ENCODE results near the gene ARF5. TPM values are rescaled to one million over a fixed set of nuclear protein-coding genes. Genes with fewer than 3 reads are reported as not detected.
A peak's percentile ranks its signal among the peaks of the same experiment; 100 is the strongest.

ARF5 gene
- total RNA-seq, 2 donors from 2014 or later = 107 to 165 TPM

- Histone ChIP-seq H3K9me3 (no peaks in the 10 kb centered on the region), H3K27me3 (replicated peaks; ENCODE audit: insufficient read depth) (no peaks in the 10 kb centered on the region), H3K36me3 (peaks cover 22% of the 10 kb centered on the region), H3K4me3 (peak overlapping the region; percentile 94), H3K4me1 (ENCODE audit: control insufficient read depth in 1 of 2, low read depth in 2 of 2) (peaks cover 32 to 67% of the 10 kb centered on the region in 2 donors), H3K27ac (peak overlapping the region; percentile 82 to 89)
- ATAC-seq (ENCODE audit: insufficient number of reproducible peaks, low FRiP score, low read depth) = no peak
- DNase-seq (ENCODE audit: low spot score) = no peak
- no peak for TF ChIP-seq CTCF (IDR thresholded peaks at IDR 0.05)
These were observed 3.6 kb upstream of the ARF5 start for GRCh38 chr7:127584648-127585043.

- H3K4me1 ChIP-seq (ENCODE audit: control insufficient read depth in 1 of 2, low read depth in 2 of 2) = peaks cover 35 to 72% of the 10 kb centered on the region in 2 donors
- ATAC-seq (ENCODE audit: insufficient number of reproducible peaks, low FRiP score, low read depth) (peak; percentile 82), DNase-seq (ENCODE audit: low spot score) (peak; percentile 58)
- H3K4me3 ChIP-seq = peak within 1 kb of the TSS; percentile 94
- peaks cover 25% of the 10 kb centered on the region for H3K36me3 ChIP-seq
- H3K27me3 ChIP-seq (replicated peaks; ENCODE audit: insufficient read depth) = no peaks in the 10 kb centered on the region
- no peaks in the 10 kb centered on the region for H3K9me3 ChIP-seq
- peak within 1 kb of the TSS; percentile 82 to 89 for H3K27ac ChIP-seq
- TF ChIP-seq CTCF (IDR thresholded peaks at IDR 0.05) = no peak
These were observed 2.9 kb upstream of the ARF5 start, which contains the start of gene GCC1 for GRCh38 chr7:127585044-127585953. Gene GCC1 (minus strand): TSS chr7:127585596. CDS start chr7:127585182, 414 bp downstream.

- peaks cover 31% of the 10 kb centered on the region for H3K36me3 ChIP-seq
- peaks cover 30 to 63% of the 10 kb centered on the region in 2 donors for H3K4me1 ChIP-seq (ENCODE audit: control insufficient read depth in 1 of 2, low read depth in 2 of 2)
- H3K4me3 ChIP-seq = no peak overlapping the region
- no peaks in the 10 kb centered on the region for H3K9me3 ChIP-seq
- TF ChIP-seq CTCF (IDR thresholded peaks at IDR 0.05) = no peak
- no peak for DNase-seq (ENCODE audit: low spot score)
- no peak overlapping the region for H3K27ac ChIP-seq
- ATAC-seq (ENCODE audit: insufficient number of reproducible peaks, low FRiP score, low read depth) = no peak
- no peaks in the 10 kb centered on the region for H3K27me3 ChIP-seq (replicated peaks; ENCODE audit: insufficient read depth)
These were observed 1.9 kb upstream of the ARF5 start for GRCh38 chr7:127586346-127586745.

- ATAC-seq (ENCODE audit: insufficient number of reproducible peaks, low FRiP score, low read depth) (no peak), DNase-seq (ENCODE audit: low spot score) (no peak)
- no peak for TF ChIP-seq CTCF (IDR thresholded peaks at IDR 0.05)
- peaks cover 25 to 50% of the 10 kb centered on the region in 2 donors for H3K4me1 ChIP-seq (ENCODE audit: control insufficient read depth in 1 of 2, low read depth in 2 of 2)
- H3K36me3 ChIP-seq = peaks cover 24% of the 10 kb centered on the region
- H3K4me3 ChIP-seq = peak overlapping the region; percentile 92
- H3K27me3 ChIP-seq (replicated peaks; ENCODE audit: insufficient read depth) = no peaks in the 10 kb centered on the region
- no peaks in the 10 kb centered on the region for H3K9me3 ChIP-seq
- peak overlapping the region; percentile 86 to 87 for H3K27ac ChIP-seq
These were observed 570 bp upstream of the ARF5 start for GRCh38 chr7:127587663-127588018.

GRCh38 chr7:127588697-127589482, 679 bp downstream of the ARF5 start:
- Histone ChIP-seq H3K4me3 (peak overlapping the region; percentile 92), H3K27ac (peak overlapping the region; percentile 86 to 87), H3K4me1 (ENCODE audit: control insufficient read depth in 1 of 2, low read depth in 2 of 2) (peaks cover 18 to 38% of the 10 kb centered on the region in 2 donors), H3K36me3 (peaks cover 18% of the 10 kb centered on the region), H3K27me3 (replicated peaks; ENCODE audit: insufficient read depth) (no peaks in the 10 kb centered on the region), H3K9me3 (no peaks in the 10 kb centered on the region)
- ATAC-seq (ENCODE audit: insufficient number of reproducible peaks, low FRiP score, low read depth) (no peak), DNase-seq (ENCODE audit: low spot score) (no peak)
- TF ChIP-seq CTCF (IDR thresholded peaks at IDR 0.05) = no peak

Measured in thoracic aorta (tissue), 2 donors.